Neural progenitor cell (in vitro differentiated cells): Measurements from ENCODE around the gene MORN1. TPM values are rescaled to one million over a fixed set of nuclear protein-coding genes. Genes with fewer than 3 reads are reported as not detected.

Source experiments
- DNase-seq: peaks from one replicate; pipeline ENCODE4 v3.0.0-alpha.2; 2016; ENCODE audit warnings: low spot score
- H2AFZ ChIP-seq: fragments of 200-600 bp; sonication (generic); replicated peaks from 2 replicates; pipeline ENCODE4 v1.6.1; 2016; ENCODE audit warnings: antibody characterized with exemption
- H3F3A ChIP-seq: fragments of 200-600 bp; sonication (generic); 2 replicates; pipeline ENCODE4 v1.6.1; 2016; ENCODE audit warnings: antibody characterized with exemption, low read depth
- H3K27ac ChIP-seq: fragments of 200-600 bp; sonication (generic); 2 replicates; pipeline ENCODE4 v1.5.1; 2016; ENCODE audit warnings: mild to moderate bottlenecking
- H3K27me3 ChIP-seq: fragments of 200-600 bp; sonication (generic); 2 replicates; pipeline ENCODE4 v1.6.1; 2016; ENCODE audit warnings: mild to moderate bottlenecking, moderate library complexity
- H3K36me3 ChIP-seq: fragments of 200-600 bp; sonication (generic); 2 replicates; pipeline ENCODE4 v1.5.1; 2016
- H3K4me1 ChIP-seq: fragments of 200-600 bp; sonication (generic); 2 replicates; pipeline ENCODE4 v1.6.1; 2016; ENCODE audit warnings: mixed run types
- H3K4me2 ChIP-seq: fragments of 200-600 bp; sonication (generic); 2 replicates; pipeline ENCODE4 v1.6.1; 2016
- H3K4me3 ChIP-seq: fragments of 200-600 bp; sonication (generic); 2 replicates; pipeline ENCODE4 v1.5.1; 2016
- H3K79me2 ChIP-seq: fragments of 200-600 bp; sonication (generic); 2 replicates; pipeline ENCODE4 v1.6.1; 2016; ENCODE audit warnings: low read depth
- H3K9ac ChIP-seq: fragments of 200-600 bp; sonication (generic); 2 replicates; pipeline ENCODE4 v1.6.1; 2016
- H3K9me3 ChIP-seq: fragments of 200-600 bp; sonication (generic); 2 replicates; pipeline ENCODE4 v1.5.1; 2016; ENCODE audit warnings: low read depth
- H4K20me1 ChIP-seq: fragments of 200-600 bp; sonication (generic); 2 replicates; pipeline ENCODE4 v1.6.1; 2016; ENCODE audit warnings: low read depth
- H3K27ac Mint-ChIP-seq: 3 replicates; pipeline ENCODE4 v1.8.0; 2021; ENCODE audit warnings: mixed read lengths
- H3K27me3 Mint-ChIP-seq: 2 replicates; pipeline ENCODE4 v1.8.0; 2022; ENCODE audit warnings: low read depth, mild to moderate bottlenecking, inconsistent platforms, moderate library complexity, mixed read lengths; ENCODE audit not compliant: insufficient read depth
- H3K36me3 Mint-ChIP-seq: 3 replicates; pipeline ENCODE4 v1.8.0; 2021; ENCODE audit warnings: mixed read lengths
- H3K4me1 Mint-ChIP-seq: 3 replicates; pipeline ENCODE4 v1.8.0; 2021; ENCODE audit warnings: mixed read lengths
- H3K4me3 Mint-ChIP-seq: 3 replicates; pipeline ENCODE4 v1.8.0; 2021; ENCODE audit warnings: mild to moderate bottlenecking, moderate library complexity, mixed read lengths
- H3K9me3 Mint-ChIP-seq: 3 replicates; pipeline ENCODE4 v1.8.0; 2020; ENCODE audit warnings: mixed read lengths
- EZH2 ChIP-seq: fragments of 200-600 bp; sonication (generic); IDR thresholded peaks from 2 replicates; pipeline ENCODE4 v1.6.1; 2017; ENCODE audit warnings: antibody characterized with exemption, mild to moderate bottlenecking, moderate library complexity
- EZH2phosphoT487 ChIP-seq: fragments of 200-600 bp; sonication (generic); IDR thresholded peaks from 2 replicates; pipeline ENCODE4 v1.6.1; 2017; ENCODE audit warnings: antibody characterized with exemption
- total RNA-seq: library from RNA; depleted of rRNA; stranded (reverse); fragments of >200 nt; gene quantifications from 2 replicates; pipeline ENCODE4 v1.2.3, GENCODE V29; 2015; ENCODE audit warnings: low replicate concordance
- TF ChIP-seq, protein P1 (sequence below): fragments of 200-600 bp; sonication (generic); IDR thresholded peaks from 2 replicates; pipeline ENCODE4 v1.5.1; 2017; ENCODE audit warnings: antibody characterized with exemption, mild to moderate bottlenecking

MORN1 gene
- total RNA-seq, 1 donor from 2014 or later = 7.0 TPM

DNA sequence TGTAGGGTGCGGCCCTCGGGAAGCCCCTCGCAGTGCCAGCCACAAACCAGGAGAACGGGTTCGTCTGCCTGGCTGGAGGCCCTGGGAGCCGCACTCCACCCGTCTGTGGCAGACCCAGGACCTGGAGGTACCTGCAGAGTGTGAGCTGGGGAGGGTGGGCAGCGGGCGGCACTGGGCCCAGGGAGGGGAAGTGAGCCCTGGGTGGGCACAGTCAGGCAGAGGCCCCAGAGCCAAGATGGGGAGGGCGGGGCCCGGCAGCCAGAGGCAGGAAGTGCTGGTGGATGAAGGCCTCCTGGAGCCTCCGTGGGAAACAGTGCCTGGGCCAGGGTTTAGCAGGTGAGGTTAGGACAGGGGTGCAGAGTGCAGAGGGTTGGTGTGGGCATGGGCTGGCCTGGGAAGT lies 25.0 kb upstream of the MORN1 start:
- no peak overlapping the region for H3K4me2 ChIP-seq
- Mint-ChIP-seq H3K4me1 (peaks cover 15% of the 10 kb centered on the region), H3K4me3 (peak overlapping the region; percentile 41), H3K27ac (no peak overlapping the region), H3K36me3 (no peaks in the 10 kb centered on the region), H3K9me3 (no peaks in the 10 kb centered on the region), H3K27me3 (peaks cover 13% of the 10 kb centered on the region)
- TF ChIP-seq EZH2 (no peak), EZH2phosphoT487 (no peak)
- TF ChIP-seq, protein P1, sequence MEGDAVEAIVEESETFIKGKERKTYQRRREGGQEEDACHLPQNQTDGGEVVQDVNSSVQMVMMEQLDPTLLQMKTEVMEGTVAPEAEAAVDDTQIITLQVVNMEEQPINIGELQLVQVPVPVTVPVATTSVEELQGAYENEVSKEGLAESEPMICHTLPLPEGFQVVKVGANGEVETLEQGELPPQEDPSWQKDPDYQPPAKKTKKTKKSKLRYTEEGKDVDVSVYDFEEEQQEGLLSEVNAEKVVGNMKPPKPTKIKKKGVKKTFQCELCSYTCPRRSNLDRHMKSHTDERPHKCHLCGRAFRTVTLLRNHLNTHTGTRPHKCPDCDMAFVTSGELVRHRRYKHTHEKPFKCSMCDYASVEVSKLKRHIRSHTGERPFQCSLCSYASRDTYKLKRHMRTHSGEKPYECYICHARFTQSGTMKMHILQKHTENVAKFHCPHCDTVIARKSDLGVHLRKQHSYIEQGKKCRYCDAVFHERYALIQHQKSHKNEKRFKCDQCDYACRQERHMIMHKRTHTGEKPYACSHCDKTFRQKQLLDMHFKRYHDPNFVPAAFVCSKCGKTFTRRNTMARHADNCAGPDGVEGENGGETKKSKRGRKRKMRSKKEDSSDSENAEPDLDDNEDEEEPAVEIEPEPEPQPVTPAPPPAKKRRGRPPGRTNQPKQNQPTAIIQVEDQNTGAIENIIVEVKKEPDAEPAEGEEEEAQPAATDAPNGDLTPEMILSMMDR = no peak
- peaks cover 27% of the 10 kb centered on the region for H3K27me3 ChIP-seq
- H3K4me1 ChIP-seq = peaks cover 18% of the 10 kb centered on the region
- no peak overlapping the region for H2AFZ ChIP-seq
- H3K27ac ChIP-seq = no peak overlapping the region
- no peak overlapping the region for H3K4me3 ChIP-seq
- peaks cover 8% of the 10 kb centered on the region for H3F3A ChIP-seq
- no peaks in the 10 kb centered on the region for H3K36me3 ChIP-seq
- H3K79me2 ChIP-seq = peaks cover 9% of the 10 kb centered on the region
- no peak overlapping the region for H3K9ac ChIP-seq
- H4K20me1 ChIP-seq = peaks cover 6% of the 10 kb centered on the region
- DNase-seq = no peak
- no peaks in the 10 kb centered on the region for H3K9me3 ChIP-seq

DNA sequence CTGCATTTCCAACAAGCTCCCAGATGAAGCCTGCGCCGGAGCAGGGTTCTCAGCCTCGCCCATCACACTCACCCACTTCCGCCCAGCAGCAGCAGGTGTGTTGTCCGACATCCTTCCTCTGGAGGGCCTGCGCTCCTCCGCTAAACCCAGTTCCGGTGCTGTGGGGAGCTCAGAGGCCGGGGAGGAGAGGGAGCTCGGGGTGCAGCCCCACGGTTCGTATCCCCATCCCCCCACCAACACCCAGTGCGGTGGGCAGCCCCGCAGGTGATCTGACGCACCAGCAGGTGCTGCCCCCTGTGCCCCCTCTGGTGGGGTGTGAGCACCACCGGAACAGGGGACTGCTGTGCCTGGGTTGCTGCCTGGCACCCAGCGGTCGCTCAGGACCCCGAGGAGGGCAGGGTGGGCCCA lies 24.5 kb upstream of the MORN1 start:
- Histone ChIP-seq H3K4me1 (peaks cover 18% of the 10 kb centered on the region), H4K20me1 (peaks cover 6% of the 10 kb centered on the region), H3F3A (peaks cover 8% of the 10 kb centered on the region), H3K79me2 (peaks cover 14% of the 10 kb centered on the region), H3K4me3 (no peak overlapping the region), H2AFZ (no peak overlapping the region), H3K9me3 (no peaks in the 10 kb centered on the region), H3K4me2 (no peak overlapping the region), H3K27ac (no peak overlapping the region), H3K27me3 (peaks cover 22% of the 10 kb centered on the region), H3K9ac (no peak overlapping the region), H3K36me3 (no peaks in the 10 kb centered on the region)
- DNase-seq = no peak
- peaks cover 17% of the 10 kb centered on the region for H3K4me1 Mint-ChIP-seq
- peaks cover 14% of the 10 kb centered on the region for H3K27me3 Mint-ChIP-seq
- no peak overlapping the region for H3K4me3 Mint-ChIP-seq
- H3K27ac Mint-ChIP-seq = no peak overlapping the region
- no peaks in the 10 kb centered on the region for H3K9me3 Mint-ChIP-seq
- TF ChIP-seq, protein P1 = no peak
- no peak for TF ChIP-seq EZH2phosphoT487
- no peak for TF ChIP-seq EZH2
- H3K36me3 Mint-ChIP-seq = no peaks in the 10 kb centered on the region

DNA sequence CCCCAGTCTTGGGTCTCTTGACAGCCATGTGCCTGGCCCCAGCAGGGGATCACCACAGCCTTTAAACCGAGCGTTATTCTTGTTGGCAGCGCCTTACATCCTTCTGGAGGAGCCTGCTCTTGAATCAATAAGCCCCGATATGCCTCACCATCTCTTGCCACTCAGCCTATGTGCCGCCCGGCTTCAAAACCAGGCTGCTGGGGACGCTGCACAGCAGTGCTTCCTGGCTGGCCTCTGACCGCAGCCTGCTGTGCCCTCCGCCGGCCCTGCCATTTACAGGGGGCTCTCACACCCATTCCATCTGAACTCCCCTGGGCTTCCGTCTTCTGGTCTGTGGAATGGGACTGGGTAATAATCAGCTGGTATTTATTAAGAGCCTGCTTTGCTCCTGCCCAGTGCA lies 24.0 kb upstream of the MORN1 start:
- no peak overlapping the region for H3K27ac Mint-ChIP-seq
- H3K4me2 ChIP-seq = no peak overlapping the region
- no peak overlapping the region for H3K4me3 ChIP-seq
- no peaks in the 10 kb centered on the region for H3K9me3 Mint-ChIP-seq
- H3K4me3 Mint-ChIP-seq = peak overlapping the region; percentile 7
- H3K4me1 ChIP-seq = peaks cover 18% of the 10 kb centered on the region
- peaks cover 14% of the 10 kb centered on the region for H3K27me3 Mint-ChIP-seq
- H3F3A ChIP-seq = peaks cover 8% of the 10 kb centered on the region
- H3K9me3 ChIP-seq = no peaks in the 10 kb centered on the region
- H2AFZ ChIP-seq = no peak overlapping the region
- H3K79me2 ChIP-seq = peaks cover 16% of the 10 kb centered on the region
- H3K27ac ChIP-seq = no peak overlapping the region
- peaks cover 22% of the 10 kb centered on the region for H3K27me3 ChIP-seq
- H3K36me3 ChIP-seq = no peaks in the 10 kb centered on the region
- H4K20me1 ChIP-seq = peaks cover 6% of the 10 kb centered on the region
- H3K36me3 Mint-ChIP-seq = peaks cover 2% of the 10 kb centered on the region
- TF ChIP-seq EZH2phosphoT487 (no peak), EZH2 (no peak)
- TF ChIP-seq, protein P1 = no peak
- H3K9ac ChIP-seq = no peak overlapping the region
- peaks cover 17% of the 10 kb centered on the region for H3K4me1 Mint-ChIP-seq
- no peak for DNase-seq
